Superior temporal gyrus (tissue), 1 donor: ENCODE results near the gene MNS1.
"Not testable (repeated sequence)": the region's sequence is repeated elsewhere in the genome, so short reads cannot be mapped to it uniquely, and the experiment has no call there.

Source experiments
- DNase-seq: peaks from one replicate; pipeline ENCODE4 v3.0.0-alpha.2; 2016; ENCODE audit errors: extremely low spot score

The MNS1 gene

GRCh38 chr15:56464893-56465520 lies at the start of gene MNS1:
TSS of gene MNS1 (minus strand) at chr15:56465137. CDS start at chr15:56464972, 165 bp downstream.
- DNase-seq: peak; percentile 95

- DNase-seq: peak; percentile 89
These were observed 31.7 kb upstream of the MNS1 start for GRCh38 chr15:56496635-56497034.

- no peak for DNase-seq
These were observed 30.6 kb upstream of the MNS1 start for GRCh38 chr15:56495533-56495932.

GRCh38 chr15:56495053-56495452 lies 30.1 kb upstream of the MNS1 start:
- no peak for DNase-seq

- DNase-seq: no peak
These were observed 28.0 kb upstream of the MNS1 start for GRCh38 chr15:56492791-56493555.

- no peak for DNase-seq
These were observed 27.3 kb upstream of the MNS1 start for GRCh38 chr15:56492236-56492635.

- DNase-seq: peak; percentile 91
These were observed 26.3 kb upstream of the MNS1 start for GRCh38 chr15:56491110-56491722.

- DNase-seq: no peak
These were observed 25.5 kb upstream of the MNS1 start for GRCh38 chr15:56490461-56490860.

GRCh38 chr15:56486206-56486605 lies 21.3 kb upstream of the MNS1 start:
- DNase-seq: not testable (repeated sequence)

GRCh38 chr15:56485426-56485825 lies 20.5 kb upstream of the MNS1 start:
- DNase-seq: not testable (repeated sequence)

GRCh38 chr15:56484287-56484686 lies 19.4 kb upstream of the MNS1 start:
- no peak for DNase-seq

GRCh38 chr15:56475351-56475750 lies 10.4 kb upstream of the MNS1 start:
- DNase-seq: no peak

- no peak for DNase-seq
These were observed 8.1 kb upstream of the MNS1 start for GRCh38 chr15:56473017-56473416.

GRCh38 chr15:56472278-56472677 lies 7.3 kb upstream of the MNS1 start:
- no peak for DNase-seq

GRCh38 chr15:56471440-56472069 lies 6.6 kb upstream of the MNS1 start:
- DNase-seq: no peak

GRCh38 chr15:56469483-56469882 lies 4.5 kb upstream of the MNS1 start:
- no peak for DNase-seq

- DNase-seq: no peak
These were observed 3.5 kb upstream of the MNS1 start for GRCh38 chr15:56468401-56468800.

- DNase-seq: no peak
These were observed 2.7 kb upstream of the MNS1 start for GRCh38 chr15:56467616-56468015.

- DNase-seq: no peak
These were observed 4.0 kb downstream of the MNS1 start for GRCh38 chr15:56460947-56461346.

GRCh38 chr15:56460071-56460470 lies 4.9 kb downstream of the MNS1 start:
- no peak for DNase-seq

GRCh38 chr15:56459096-56459495 lies 5.8 kb downstream of the MNS1 start:
- no peak for DNase-seq

GRCh38 chr15:56456229-56456628 lies 8.7 kb downstream of the MNS1 start:
- no peak for DNase-seq
